Loucy (cell line): Measurements from ENCODE around the gene ZNF536.

Experiments
- H2AFZ ChIP-seq: fragments of 200-600 bp; sonication (generic); 2 replicates; pipeline ENCODE4 v1.6.0; 2016; ENCODE audit warnings: antibody characterized with exemption, mild to moderate bottlenecking, low read length, moderate library complexity
- H3F3A ChIP-seq: fragments of 200-600 bp; 2 replicates; pipeline ENCODE4 v1.6.0; 2016; ENCODE audit warnings: antibody characterized with exemption, low read depth, mild to moderate bottlenecking
- H3K27me3 ChIP-seq: fragments of 200-600 bp; sonication (generic); 2 replicates; pipeline ENCODE4 v1.6.1; 2014; ENCODE audit warnings: low read length, mild to moderate bottlenecking; ENCODE audit not compliant: insufficient read depth, poor library complexity, severe bottlenecking
- H3K36me3 ChIP-seq: fragments of 200-600 bp; sonication (generic); 2 replicates; pipeline ENCODE4 v1.6.1; 2016; ENCODE audit warnings: low read length; ENCODE audit not compliant: insufficient read depth
- H3K4me1 ChIP-seq: fragments of 200-600 bp; sonication (generic); 2 replicates; pipeline ENCODE4 v1.5.1; 2014; ENCODE audit warnings: low read length, mild to moderate bottlenecking; ENCODE audit not compliant: insufficient read depth, poor library complexity, severe bottlenecking
- H3K4me2 ChIP-seq: fragments of 200-600 bp; sonication (generic); 2 replicates; pipeline ENCODE4 v1.6.0; 2014; ENCODE audit warnings: antibody characterized with exemption, low read length, low read depth, mild to moderate bottlenecking; ENCODE audit not compliant: poor library complexity, severe bottlenecking
- H3K4me3 ChIP-seq: fragments of 200-600 bp; sonication (generic); 2 replicates; pipeline ENCODE4 v1.5.1; 2014; ENCODE audit warnings: low read length, mild to moderate bottlenecking, mixed read lengths; ENCODE audit not compliant: poor library complexity, severe bottlenecking
- H3K79me2 ChIP-seq: fragments of 200-600 bp; sonication (generic); 2 replicates; pipeline ENCODE4 v1.6.1; 2014; ENCODE audit warnings: low read length; ENCODE audit not compliant: insufficient read depth
- H3K9ac ChIP-seq: fragments of 200-600 bp; sonication (generic); 2 replicates; pipeline ENCODE4 v1.6.0; 2014; ENCODE audit warnings: mild to moderate bottlenecking, low read depth, low read length, moderate library complexity; ENCODE audit not compliant: poor library complexity, severe bottlenecking
- H3K9me2 ChIP-seq: fragments of 200-600 bp; sonication (generic); replicated peaks from 2 replicates; pipeline ENCODE4 v1.6.1; 2016; ENCODE audit warnings: low read depth, low read length, mixed read lengths
- H3K9me3 ChIP-seq: fragments of 200-600 bp; sonication (generic); 2 replicates; pipeline ENCODE4 v1.6.1; 2014; ENCODE audit warnings: mild to moderate bottlenecking, antibody characterized with exemption, low read length, low read depth; ENCODE audit not compliant: insufficient read depth
- H4K20me1 ChIP-seq: fragments of 200-600 bp; sonication (generic); 2 replicates; pipeline ENCODE4 v1.6.0; 2014; ENCODE audit warnings: antibody characterized with exemption, low read length, mild to moderate bottlenecking; ENCODE audit not compliant: insufficient read depth, poor library complexity, severe bottlenecking
- EZH2phosphoT487 ChIP-seq: fragments of 200-600 bp; IDR thresholded peaks from 2 replicates; pipeline ENCODE4 v1.6.1; 2018; ENCODE audit warnings: antibody characterized with exemption, mild to moderate bottlenecking, moderate library complexity, borderline replicate concordance
- TF ChIP-seq, protein P1 (sequence below): fragments of 200-600 bp; sonication (generic); conservative IDR thresholded peaks from 2 replicates; pipeline ENCODE4 v1.5.1; 2014; ENCODE audit warnings: mild to moderate bottlenecking, antibody characterized with exemption, low read length

The ZNF536 gene

DNA sequence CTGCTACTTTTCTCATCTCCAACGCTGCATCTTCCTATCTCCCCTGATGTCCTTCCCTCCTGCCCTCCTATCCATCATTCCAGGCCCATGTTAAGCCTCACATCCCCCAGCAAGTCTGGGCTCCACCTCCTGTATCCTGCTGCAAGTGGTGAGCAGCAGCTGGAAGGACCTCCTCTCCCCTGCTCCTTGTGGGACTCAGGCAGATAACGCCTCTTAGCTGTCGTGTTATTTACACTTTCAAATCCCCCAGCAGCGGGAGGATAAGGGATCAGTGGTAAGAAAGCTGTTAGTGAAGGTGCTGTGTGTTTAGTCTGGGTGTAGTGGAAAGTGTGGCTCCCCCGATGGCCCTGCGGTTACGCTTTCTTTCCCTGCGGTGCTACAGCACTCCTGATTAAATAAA is 211.9 kb downstream of the ZNF536 start:
- Histone ChIP-seq H3F3A (no peaks in the 10 kb centered on the region), H3K9me2 (no peaks in the 10 kb centered on the region), H3K4me3 (no peak overlapping the region), H3K4me2 (no peak overlapping the region), H3K9ac (no peak overlapping the region), H4K20me1 (no peaks in the 10 kb centered on the region), H3K27me3 (no peaks in the 10 kb centered on the region), H3K4me1 (no peaks in the 10 kb centered on the region), H3K79me2 (no peaks in the 10 kb centered on the region), H3K9me3 (0 out of 2 replicates have a peak, but pooled peaks cover 6% of the 10 kb centered on the region), H2AFZ (no peak overlapping the region), H3K36me3 (no peaks in the 10 kb centered on the region)
- TF ChIP-seq, protein P1, sequence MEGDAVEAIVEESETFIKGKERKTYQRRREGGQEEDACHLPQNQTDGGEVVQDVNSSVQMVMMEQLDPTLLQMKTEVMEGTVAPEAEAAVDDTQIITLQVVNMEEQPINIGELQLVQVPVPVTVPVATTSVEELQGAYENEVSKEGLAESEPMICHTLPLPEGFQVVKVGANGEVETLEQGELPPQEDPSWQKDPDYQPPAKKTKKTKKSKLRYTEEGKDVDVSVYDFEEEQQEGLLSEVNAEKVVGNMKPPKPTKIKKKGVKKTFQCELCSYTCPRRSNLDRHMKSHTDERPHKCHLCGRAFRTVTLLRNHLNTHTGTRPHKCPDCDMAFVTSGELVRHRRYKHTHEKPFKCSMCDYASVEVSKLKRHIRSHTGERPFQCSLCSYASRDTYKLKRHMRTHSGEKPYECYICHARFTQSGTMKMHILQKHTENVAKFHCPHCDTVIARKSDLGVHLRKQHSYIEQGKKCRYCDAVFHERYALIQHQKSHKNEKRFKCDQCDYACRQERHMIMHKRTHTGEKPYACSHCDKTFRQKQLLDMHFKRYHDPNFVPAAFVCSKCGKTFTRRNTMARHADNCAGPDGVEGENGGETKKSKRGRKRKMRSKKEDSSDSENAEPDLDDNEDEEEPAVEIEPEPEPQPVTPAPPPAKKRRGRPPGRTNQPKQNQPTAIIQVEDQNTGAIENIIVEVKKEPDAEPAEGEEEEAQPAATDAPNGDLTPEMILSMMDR: no peak
- no peak for TF ChIP-seq EZH2phosphoT487

DNA sequence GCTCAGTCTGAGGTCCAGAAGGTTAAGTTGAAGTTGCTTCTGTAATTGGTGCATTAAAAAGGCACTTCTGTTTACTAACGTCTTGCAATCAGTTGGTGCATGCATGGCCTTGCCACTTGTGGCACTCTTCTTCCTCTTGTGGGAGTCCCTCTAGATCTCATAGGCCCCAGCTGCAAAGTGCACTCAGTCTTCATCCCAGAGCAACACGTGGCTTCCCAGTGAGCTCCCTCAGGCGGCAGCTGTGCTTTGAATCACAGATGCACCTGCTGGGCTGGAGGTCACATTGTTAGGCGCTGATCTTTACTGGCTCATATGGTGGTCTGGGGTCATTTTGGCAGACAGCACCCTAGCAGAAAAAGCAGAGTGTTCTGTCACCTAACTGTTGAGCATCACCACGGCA is 215.7 kb downstream of the ZNF536 start:
- Histone ChIP-seq H3K36me3 (no peaks in the 10 kb centered on the region), H3K9me3 (0 out of 2 replicates have a peak, but pooled peaks cover 6% of the 10 kb centered on the region), H3F3A (no peaks in the 10 kb centered on the region), H3K79me2 (no peaks in the 10 kb centered on the region), H3K9me2 (no peaks in the 10 kb centered on the region), H2AFZ (no peak overlapping the region), H3K27me3 (no peaks in the 10 kb centered on the region), H3K9ac (no peak overlapping the region), H3K4me1 (no peaks in the 10 kb centered on the region), H4K20me1 (no peaks in the 10 kb centered on the region), H3K4me2 (no peak overlapping the region), H3K4me3 (no peak overlapping the region)
- TF ChIP-seq, protein P1: no peak
- TF ChIP-seq EZH2phosphoT487: no peak

DNA sequence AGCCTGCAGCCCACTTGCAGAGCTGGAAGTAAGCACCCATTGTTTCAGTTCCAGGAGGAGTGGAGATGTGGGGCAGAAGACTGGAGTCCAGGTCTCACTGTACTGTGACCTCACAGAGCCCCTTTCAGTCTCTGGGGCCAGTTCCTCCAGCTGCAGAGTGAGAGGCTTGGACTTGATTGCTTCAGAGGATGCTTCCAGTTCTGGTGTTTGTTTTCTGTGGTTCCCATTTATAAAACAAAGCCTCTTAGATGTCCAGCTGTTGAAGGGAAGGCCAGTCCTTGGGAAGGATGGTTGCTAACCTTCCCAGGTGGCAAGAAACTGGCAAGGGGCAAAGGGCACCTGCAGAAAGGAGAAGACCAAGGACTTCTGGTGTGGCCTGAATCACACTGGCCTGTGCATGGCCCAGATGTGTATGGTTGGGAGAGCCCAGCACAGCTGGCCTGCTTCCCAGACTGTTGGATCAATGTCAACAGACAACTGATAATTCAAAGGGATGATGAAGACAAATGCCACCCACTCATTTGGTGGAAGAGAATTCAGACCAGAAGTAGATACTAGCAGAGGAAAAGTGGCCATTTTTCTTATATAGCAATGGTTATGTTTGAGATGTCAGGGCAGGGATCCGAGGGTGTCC is 218.5 kb downstream of the ZNF536 start:
- Histone ChIP-seq H3K79me2 (no peaks in the 10 kb centered on the region), H3K27me3 (no peaks in the 10 kb centered on the region), H3K4me3 (no peak overlapping the region), H3K9me2 (no peaks in the 10 kb centered on the region), H3K9ac (no peak overlapping the region), H3K4me2 (no peak overlapping the region), H3K4me1 (no peaks in the 10 kb centered on the region), H3K36me3 (no peaks in the 10 kb centered on the region), H4K20me1 (no peaks in the 10 kb centered on the region), H3F3A (no peaks in the 10 kb centered on the region), H2AFZ (no peak overlapping the region), H3K9me3 (peaks cover 11% of the 10 kb centered on the region; the same call in 1 of the 2 replicates)
- TF ChIP-seq, protein P1: no peak
- TF ChIP-seq EZH2phosphoT487: no peak
